ENCODE results near the gene HTRA3. TPM values are rescaled to one million over a fixed set of nuclear protein-coding genes. Genes with fewer than 3 reads are reported as not detected.
"Not testable (repeated sequence)": the region's sequence is repeated elsewhere in the genome, so short reads cannot be mapped to it uniquely, and the experiment has no call there.

HTRA3 gene
- total RNA-seq, 1 experiment from 2014 or later, result 116 TPM

DNA sequence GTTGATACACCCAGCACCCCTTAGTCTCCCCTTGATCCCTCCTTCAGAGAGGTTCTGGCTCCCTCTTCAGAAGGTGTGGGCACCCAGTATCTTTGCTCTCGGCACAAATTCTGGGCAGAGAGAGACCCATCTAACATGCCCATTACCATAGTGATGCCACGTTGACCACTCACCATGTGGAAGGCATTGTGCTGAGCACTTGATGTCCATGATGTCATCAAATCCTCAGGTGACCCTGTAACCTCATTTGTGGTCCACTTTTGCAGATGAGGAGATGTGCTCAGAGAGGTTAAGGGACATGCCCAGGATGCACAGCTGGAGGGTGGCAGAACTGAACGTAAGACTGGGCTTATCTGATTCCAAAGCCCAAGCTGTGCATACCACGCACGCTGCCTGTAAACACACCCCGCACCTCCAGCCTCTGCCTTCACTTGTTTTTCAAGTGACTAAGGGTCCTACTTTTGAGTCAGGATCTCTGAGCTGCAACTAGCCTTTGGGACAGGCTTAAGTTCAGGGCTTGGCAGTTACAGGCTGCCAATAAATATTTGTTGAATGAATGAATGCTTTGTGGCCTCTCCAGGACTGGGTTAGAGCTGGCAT, 55.2 kb downstream of the HTRA3 start:
- DNase-seq (ENCODE audit: low read depth), result no peak

DNA sequence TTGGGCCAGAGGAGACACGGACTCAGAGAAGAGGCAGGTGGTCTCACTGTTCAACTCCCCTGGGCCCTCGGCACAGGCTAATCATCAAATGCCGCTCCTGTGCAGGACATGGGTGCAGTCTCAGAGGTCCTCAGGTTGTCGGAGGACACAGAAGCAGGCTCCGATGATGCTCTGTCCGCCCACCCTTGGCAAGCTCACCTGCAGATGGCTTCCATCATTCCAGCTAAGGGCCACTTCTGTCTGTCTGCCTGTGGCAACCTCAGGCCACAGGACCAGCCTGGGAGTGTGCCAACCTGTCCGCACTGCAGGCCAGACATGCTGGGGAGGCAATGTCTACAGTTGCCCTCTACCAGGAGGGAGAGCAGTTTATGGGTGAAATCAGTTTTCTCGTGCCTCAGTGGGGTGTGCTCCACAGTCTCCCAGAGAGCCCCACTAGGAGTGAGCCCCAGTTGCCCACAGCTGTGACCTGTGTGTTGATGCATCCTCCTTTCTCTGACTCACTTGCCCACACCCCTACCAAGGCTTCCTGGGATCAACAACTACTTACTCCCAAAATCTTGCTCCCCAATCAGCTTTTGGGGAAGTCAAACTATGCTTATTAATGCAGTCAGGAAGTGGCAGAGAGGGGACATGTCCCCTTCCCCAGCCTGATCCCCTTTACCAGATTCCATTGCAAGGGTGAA, 55.9 kb downstream of the HTRA3 start:
- DNase-seq (ENCODE audit: low read depth), result no peak

DNA sequence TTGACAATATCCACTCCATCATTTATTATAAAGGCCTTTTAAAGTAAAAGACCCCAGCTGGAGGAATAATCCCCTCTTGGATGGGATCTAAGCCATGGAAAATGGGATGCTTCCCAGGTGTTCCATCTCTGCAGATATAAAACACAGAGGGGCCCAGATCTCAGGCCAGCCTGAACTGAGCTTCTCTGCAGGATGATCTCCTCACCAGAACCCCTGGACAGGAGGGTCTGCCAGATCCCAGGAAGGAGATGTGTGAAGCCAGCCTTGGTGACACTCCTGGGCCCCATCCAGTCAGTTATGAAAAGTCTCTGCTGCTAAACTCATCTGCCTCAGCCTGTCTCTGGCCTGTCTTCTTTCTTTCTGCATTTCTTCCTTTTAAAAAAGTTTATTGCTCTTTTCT, 56.7 kb downstream of the HTRA3 start:
- DNase-seq (ENCODE audit: low read depth), result no peak

DNA sequence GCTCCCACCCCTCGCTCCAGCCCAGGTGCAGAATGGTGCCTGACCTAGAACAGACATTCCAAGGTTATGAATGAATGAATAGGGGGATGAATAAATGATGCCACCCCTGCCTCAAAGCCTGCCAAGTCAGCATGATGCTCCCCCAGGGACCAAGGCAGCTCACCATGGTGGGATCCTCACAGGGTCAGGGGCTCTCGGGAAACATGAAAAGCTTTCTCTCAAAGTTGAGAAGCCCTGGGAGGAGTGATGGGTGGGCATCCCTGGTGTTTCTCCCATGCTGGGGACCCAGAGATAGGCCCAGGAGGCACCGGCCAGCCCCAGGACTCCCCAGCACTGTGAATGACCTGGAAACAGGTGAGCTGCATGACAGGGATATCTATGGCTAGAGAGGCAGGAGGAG, 58.9 kb downstream of the HTRA3 start:
- no peak for DNase-seq (ENCODE audit: low read depth)

DNA sequence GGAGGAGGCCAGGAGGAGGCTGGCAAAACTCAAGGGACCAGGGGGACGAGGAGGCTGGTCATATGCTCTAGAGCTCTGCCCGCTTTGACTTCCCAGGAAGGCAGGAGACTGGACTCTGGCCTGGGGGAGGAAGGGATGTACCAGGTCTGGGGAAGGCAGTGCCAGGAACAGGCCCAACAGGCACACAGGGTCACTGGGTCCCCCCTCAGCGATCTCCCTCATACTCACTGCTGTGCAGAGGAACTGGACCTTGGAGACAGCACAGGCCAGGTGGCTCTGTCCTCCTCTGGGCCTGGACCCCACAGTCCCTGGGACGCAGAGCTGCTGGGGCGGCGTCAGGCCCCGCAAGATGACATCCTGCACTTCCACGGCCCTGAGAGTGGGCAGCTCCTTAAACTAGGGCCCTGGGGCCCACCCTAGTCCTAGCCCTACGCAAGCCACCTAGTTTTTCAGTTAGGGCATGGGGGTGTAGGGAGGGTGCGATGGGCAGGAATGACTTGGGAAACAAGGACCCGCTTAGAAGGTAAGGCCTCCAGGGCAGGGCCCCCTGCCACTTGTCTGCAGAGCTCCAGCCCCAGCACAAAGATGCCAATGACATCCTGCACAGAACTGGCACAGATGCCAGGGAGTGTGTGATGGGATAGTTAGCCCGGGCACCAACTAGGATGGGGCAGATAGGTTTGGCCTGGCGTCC, 59.5 kb downstream of the HTRA3 start:
- no peak for DNase-seq (ENCODE audit: low read depth)

DNA sequence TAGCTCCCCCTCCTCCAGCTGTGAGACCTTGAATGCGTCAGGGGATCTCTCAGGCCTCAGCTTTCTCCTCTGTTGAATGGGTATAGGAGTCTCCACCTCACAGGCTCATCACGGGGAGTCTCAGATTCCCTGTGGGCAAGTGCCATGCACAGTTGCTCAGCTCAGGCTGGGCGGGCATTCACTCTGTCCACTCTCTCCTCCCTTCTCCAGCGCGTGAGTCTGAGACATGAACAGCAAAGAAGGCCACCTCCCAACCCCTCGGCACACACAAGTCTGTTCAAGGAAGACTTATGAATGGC, 60.0 kb downstream of the HTRA3 start:
- DNase-seq (ENCODE audit: low read depth), result no peak

DNA sequence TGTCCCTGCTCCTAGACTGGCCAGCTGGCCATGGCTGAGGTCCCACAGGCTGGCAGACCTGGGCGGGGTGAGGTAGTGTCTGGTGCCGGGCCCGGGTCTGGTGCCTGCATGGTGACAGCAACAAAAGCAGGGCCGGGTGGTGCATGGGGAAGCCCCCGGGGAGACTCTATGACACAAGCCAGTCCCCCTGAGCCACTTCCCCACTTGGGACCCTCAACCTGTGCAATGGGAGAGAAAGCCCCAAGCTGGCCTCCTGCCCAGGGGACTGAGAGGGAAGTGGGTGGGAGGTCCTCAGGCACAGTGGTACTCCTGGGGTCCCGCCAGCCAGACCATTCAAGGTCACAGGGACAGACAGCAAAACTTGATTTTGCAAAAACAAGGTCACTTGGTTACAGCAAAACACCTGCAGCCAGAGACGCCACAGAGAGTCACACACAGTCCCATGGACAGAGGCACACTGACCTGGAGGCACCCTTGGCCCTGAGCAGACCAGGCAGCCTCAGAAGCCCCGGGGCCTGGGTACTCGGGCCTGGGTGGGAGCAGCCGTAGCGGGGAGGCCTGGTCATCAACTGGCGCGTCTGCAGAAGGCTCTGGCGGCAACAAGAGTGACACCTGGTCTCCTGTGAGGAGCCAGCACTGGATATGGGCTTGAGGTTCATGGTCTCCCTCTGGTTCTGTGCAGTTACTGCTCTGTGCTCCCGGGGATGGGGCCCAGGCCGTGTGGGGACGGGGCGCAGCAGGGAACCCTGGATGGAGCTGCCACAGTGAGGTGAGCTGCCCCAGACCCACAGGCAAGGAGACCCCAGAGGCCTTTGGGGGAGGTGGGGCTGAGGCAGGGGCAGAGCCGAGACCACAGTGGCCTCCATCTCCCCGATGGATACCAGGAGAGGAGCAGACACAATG, 60.6 kb downstream of the HTRA3 start:
- DNase-seq (ENCODE audit: low read depth), result no peak

DNA sequence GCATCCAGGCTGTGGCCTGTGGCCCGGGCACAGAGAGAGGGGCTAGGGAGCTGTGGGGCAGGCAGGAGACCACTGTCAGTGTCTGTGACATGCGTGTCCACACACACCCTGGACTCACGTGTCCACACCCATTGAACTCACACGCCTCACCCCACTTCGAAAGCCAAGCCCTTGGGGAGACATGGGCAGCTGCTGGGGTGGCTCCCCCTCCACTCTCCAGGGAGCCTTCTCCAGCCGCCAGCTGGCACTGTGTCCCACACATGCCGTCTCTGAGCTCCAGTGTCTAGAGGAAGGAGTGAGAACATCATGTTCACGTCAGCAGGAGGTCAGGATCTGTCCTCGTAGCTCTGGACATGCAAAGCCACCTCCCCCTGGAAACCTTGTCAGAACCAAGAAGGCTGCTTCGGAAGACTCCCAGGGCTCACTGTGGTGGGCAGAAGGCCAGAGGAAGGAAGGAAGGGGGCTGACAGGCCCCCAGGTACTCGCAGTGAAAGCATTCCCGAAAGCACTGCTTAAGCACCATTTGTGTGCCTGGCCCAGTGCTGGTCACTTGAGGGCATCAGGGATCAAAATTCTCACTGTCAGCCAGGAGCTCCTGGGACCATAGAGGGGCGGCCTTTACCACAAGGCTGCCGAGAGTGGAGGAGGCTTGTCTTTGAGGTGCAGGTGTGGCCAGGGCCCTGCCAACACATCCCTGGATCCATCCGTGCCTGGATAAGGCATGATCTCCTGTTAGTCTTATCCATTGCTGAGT, 61.4 kb downstream of the HTRA3 start:
- DNase-seq (ENCODE audit: low read depth), result peak; percentile 95

DNA sequence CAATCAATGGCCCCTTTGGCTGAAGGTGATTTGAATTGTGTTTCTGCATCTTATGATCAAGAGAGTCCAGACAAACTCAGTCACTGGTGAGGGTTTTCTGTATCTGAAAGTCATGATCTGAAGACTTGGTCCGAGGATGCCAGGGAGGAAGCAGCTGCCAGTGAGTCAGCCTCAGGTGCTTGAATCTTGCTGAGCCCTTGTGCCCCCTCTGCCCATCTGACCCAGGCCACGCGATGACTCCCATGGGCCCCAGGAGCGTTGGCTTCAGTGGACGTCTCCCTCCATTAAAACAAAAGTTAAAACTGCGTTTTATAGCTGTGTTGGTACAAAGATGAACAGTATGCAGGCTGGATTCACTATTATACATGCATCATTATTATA, 62.0 kb downstream of the HTRA3 start:
- DNase-seq (ENCODE audit: low read depth), result peak; percentile 75

DNA sequence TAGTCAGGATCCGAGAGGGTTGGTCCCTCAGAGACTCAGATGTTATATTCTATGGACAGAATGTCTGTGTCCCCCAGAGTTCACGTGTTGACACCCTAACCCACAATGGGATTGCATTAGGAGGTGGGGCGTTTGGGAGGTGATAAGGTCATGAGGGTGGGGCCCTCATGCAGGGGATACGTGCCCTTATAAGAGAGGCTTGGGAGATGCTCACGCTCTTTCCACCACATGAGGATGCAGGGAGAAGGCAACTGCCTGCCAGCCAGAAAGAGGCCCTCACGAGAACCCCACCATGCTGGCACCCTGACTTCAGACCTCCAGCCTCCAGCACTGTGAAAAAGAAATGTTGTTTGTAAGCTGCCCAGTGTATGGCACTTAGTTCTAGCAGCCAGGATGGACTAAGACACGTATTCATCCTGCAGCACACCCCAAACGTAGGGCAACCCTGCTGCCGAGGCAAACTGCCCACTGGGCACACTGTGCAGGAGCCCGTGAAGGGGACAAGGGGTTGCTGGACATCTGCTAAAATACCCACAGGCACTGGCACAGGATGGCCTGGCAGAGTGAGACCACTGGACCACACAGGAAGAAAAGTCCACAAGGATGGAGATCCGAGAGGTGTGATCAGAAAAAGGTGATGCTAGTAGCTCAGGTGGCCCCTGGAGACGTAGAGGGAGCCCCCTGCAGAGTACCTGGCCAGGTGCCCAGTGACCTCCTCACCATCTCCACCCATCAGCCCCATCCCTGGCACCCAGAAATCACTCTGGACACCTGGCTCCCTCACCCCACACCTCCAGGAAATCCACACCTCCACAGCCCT, 62.7 kb downstream of the HTRA3 start:
- no peak for DNase-seq (ENCODE audit: low read depth)

DNA sequence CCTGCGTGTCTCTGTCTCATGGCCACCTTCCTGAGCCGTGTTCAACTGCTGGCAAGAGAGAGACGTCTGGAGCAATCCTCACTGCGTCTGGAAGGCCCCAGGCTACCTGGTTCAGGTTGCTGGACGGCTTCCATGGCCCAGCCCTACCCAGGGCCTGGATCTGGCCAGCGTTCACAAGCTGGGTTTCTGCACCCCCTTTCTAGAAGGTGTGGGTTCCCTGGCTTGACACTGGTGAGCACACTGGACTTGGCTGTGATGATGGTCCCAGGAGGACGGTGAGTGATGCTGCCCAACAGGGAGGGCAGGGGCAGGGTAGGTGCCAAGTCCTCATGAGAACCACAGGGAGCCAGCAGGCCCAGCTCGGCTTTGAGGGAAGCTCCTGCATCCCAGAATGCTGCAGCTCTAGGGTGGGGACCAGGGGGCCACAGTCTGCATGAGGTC, 63.4 kb downstream of the HTRA3 start:
- no peak for DNase-seq (ENCODE audit: low read depth)

DNA sequence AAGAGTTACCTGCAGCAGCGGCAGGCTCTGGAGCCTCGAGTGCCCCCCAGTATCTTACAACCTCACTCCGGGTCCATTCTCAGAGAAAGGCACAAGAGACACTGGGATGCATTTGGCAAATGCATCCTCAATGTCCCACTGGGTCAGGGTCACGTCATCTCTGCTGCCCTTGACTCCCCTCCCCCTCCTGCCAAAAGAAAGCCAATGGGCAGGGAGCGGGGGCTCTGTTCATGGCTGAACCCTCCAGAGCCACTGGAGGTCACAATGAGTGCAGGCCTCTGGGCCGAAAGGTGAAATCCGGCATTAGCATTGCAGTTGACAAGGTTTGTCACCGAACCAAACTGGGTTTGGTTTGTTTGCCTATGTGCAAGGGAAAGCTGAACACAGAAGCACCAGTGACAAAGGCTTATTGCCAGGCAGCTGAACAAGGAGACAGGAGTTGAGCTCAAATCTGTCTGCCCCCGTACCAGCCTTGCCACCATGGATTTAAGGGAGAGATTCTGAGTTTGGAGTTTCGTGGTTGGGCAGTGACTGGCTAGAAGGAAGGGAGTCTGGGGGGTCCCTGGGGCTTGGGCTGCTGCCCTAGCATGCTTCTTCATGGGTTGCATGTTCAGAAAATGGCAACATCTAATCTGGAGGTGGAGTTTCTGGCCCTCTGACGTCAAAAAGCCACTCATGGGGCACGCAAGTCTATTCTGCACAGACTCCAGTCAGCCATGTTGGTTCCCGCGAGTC, 64.3 kb downstream of the HTRA3 start:
- no peak for DNase-seq (ENCODE audit: low read depth)

DNA sequence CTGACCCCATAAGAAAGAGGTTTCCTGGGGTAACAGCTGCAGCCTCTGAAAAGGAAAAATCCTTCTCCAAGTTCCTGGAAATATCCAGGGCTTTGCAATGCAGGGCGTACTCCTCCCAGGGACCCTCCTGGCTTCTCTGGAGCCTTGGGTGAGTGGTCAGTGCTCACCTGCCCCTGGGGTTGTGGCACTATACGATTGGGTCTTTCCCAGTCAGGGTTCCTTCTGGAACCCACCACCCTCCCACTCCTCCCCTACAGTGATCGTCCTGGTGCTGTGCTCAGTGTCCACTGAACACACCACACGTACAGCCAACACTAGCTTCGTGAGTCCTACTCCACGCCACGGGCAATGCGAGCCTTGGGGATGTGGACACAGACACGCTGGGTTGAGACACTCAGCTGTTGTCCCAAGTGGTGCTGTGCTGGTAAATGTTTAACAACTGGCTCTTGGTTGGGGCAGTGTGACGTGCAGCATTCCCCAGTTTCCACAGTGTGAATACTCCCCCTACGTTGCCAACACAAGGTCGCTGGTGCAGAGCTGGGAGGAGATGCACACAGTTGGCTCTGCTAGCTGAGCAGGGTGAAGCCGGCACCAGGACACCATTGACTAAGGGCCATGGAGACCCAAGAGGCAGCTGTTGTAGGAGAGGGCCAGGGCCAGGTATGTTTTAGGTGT, 65.4 kb downstream of the HTRA3 start:
- no peak for DNase-seq (ENCODE audit: low read depth)

DNA sequence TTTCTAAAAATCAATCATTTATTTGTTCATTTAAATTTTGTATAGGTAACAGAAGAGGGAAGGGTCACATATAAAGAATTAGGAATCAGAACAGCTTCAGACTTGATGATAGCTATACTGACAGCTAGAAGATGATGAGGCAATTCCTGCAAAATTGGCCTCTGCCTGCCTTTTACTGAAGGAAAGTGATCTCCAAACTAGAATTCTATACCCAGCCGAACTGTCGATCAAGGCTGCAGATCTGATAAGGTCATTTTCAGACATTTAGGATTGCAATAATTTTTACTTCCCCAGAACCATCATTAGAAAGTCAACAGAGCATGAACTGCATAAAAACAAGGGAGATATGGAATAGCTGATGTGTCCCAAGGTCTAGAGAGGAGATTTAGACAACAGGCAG, 66.3 kb downstream of the HTRA3 start:
- no peak for DNase-seq (ENCODE audit: low read depth)

DNA sequence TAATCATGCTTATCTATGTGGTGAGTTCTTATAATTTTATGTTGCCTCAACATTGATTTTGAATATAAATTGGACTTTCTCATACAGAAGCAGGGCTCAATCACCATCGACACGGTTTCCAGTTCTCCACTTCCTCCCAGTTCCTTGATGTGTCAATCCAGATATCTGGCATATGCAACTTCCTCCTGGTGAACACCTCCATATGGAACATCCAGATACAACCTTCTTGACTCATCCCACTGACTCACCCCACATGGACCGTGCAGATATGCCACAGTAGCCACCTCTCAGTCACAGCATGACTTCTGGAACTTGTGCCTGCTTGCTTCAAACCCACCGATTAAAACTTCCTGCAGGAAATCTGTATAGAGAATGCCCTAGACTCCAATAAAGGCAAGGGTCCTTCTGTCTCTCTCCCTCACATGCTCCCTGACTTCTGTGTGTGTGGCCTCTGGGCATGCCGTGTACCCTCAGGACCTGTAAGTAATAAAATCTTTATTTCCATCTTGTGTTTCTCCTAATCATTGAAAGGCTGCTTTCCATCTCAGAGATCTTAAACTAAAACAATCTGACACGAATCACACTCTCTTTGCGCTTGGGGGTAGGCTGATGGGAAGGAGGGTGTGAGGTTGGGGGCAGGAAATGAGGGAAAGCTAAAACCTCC, 67.0 kb downstream of the HTRA3 start:
- DNase-seq (ENCODE audit: low read depth), result peak; percentile 66

DNA sequence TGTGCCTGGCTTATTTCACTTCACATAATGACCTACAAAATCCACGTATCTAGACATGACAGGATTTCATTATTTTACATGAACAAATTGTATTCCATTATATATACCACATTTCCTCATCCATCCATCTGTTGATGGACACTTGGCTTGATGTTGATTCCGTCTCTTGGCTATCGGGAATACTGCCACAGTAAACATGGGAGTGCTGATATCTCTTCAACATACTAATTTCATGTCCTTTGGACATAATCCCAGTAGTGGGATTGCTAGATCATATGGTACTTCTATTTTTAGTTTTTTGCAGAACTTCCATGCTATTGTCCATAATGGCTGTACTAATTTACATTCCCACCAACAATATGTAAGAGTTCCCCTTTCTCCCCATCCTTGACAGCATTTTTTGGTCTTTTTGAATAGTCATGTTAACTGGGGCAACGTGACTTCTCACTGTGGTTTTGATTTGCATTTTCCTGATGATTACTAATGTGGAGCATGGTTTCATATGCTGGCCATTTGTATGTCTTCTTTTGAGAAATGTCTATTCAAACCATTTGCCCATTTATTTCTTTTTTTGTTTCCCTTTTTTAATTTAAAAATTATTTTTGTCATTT, 68.9 kb downstream of the HTRA3 start:
- peak; percentile 24 for DNase-seq (ENCODE audit: low read depth)

DNA sequence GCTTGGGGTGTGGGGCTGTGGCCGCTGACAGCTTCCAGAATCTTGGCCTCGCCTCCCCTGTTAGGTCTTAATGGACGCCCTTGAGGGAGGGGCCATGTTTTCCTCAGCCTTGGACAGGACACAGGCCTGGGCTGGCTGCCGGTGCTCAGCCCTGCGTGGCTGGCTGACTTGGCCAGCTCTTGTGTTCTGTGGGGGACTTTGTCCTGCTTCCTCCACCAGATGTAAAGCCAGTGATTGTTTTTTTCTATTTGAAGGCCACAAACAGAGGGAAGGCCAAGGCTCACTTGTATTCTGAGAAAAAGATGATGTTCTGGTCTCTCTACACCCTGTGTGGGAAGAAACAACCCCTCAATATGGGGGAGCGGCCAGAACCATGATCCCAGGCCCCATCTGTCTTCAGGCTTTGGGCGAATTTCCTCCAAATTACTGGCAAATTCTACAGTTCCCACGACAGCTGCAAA, 71.3 kb downstream of the HTRA3 start:
- DNase-seq (ENCODE audit: low read depth), result peak; percentile 56

DNA sequence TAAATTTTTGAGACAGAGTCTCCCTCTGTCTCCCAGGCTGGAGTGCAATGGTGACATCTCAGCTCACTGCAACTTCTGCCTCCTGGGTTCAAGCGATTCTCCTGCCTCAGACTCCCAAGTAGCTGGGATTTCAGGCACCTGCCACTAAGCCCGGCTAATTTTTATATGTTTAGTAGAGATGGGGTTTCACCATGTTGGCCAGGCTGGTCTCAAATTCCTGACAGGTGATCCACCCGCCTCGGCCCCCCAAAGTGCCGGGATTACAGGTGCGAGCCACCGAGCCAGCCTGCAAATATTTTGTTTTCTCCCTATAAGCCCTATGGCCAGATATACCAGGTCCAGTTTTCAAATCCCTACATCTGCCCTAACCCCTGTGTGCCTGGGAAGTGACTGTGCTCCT, 71.7 kb downstream of the HTRA3 start:
- not testable (repeated sequence) for DNase-seq (ENCODE audit: low read depth)

Data from LHCN-M2 (cell line).